ENCODE measurements around the gene CYP27A1.

- TF ChIP-seq EZH2phosphoT487 (conservative IDR thresholded peaks at IDR 0.05; ENCODE audit: low read length) (no peak), CTCF (IDR thresholded peaks at IDR 0.05; ENCODE audit: insufficient read depth, low read length, poor library complexity, severe bottlenecking) (no peak)
Measured at GRCh38 chr2:218756599-218757377, 25.2 kb upstream of the CYP27A1 start.
